Gastrocnemius medialis (tissue), 4 donors: ENCODE measurements around the gene MSRB3.

Source experiments
- CTCF ChIP-seq, 5 experiments: fragments of 450-650 bp in 3 of 5; fragments of 200-600 bp in 2 of 5; sonication (generic) in 2 of 5; IDR thresholded peaks in 4 of 5; conservative IDR thresholded peaks in 1 of 5; 1 replicate in 4 of 5; 2 replicates in 1 of 5; pipeline ENCODE4 v1.5.1; 2016 to 2019; ENCODE audit warnings: antibody characterized with exemption in 5 of 5, mild to moderate bottlenecking in 3 of 5, moderate library complexity in 3 of 5
- POLR2A ChIP-seq, 2 donors: fragments of 450-650 bp; IDR thresholded peaks; one replicate each; pipeline ENCODE4 v1.6.1; 2017; ENCODE audit warnings: antibody characterized with exemption in 2 of 2, mild to moderate bottlenecking in 2 of 2, moderate library complexity in 2 of 2

GRCh38 chr12:65460063-65460462 lies 181.6 kb downstream of the MSRB3 start:
- TF ChIP-seq CTCF (IDR thresholded peaks at IDR 0.05 in 4 of 5, conservative IDR thresholded peaks at IDR 0.05 in 1 of 5) (no peak), POLR2A (IDR thresholded peaks at IDR 0.05) (no peak)
